ENCODE data around the gene LDB2.
"Not testable (repeated sequence)": the region's sequence is repeated elsewhere in the genome, so short reads cannot be mapped to it uniquely, and the experiment has no call there.

LDB2 gene

GRCh38 chr4:16582526-16582925 lies 315.9 kb downstream of the LDB2 start:
- DNase-seq = no peak

- DNase-seq = no peak
Observed at GRCh38 chr4:16582036-16582435, 316.4 kb downstream of the LDB2 start.

- DNase-seq = no peak
Observed at GRCh38 chr4:16581117-16581516, 317.3 kb downstream of the LDB2 start.

- DNase-seq = no peak
Observed at GRCh38 chr4:16580514-16580913, 317.9 kb downstream of the LDB2 start.

GRCh38 chr4:16579866-16580265 lies 318.6 kb downstream of the LDB2 start:
- DNase-seq = no peak

- no peak for DNase-seq
Observed at GRCh38 chr4:16577177-16577576, 321.3 kb downstream of the LDB2 start.

- DNase-seq = no peak
Observed at GRCh38 chr4:16574981-16575380, 323.5 kb downstream of the LDB2 start.

- no peak for DNase-seq
Observed at GRCh38 chr4:16573739-16574138, 324.7 kb downstream of the LDB2 start.

- no peak for DNase-seq
Observed at GRCh38 chr4:16573206-16573605, 325.2 kb downstream of the LDB2 start.

GRCh38 chr4:16572631-16573030 lies 325.8 kb downstream of the LDB2 start:
- no peak for DNase-seq

GRCh38 chr4:16572161-16572560 lies 326.3 kb downstream of the LDB2 start:
- DNase-seq = no peak

- DNase-seq = no peak
Observed at GRCh38 chr4:16569790-16570189, 328.7 kb downstream of the LDB2 start.

GRCh38 chr4:16557316-16557715 lies 341.1 kb downstream of the LDB2 start:
- not testable (repeated sequence) for DNase-seq

- DNase-seq = no peak
Observed at GRCh38 chr4:16555156-16555555, 343.3 kb downstream of the LDB2 start.

GRCh38 chr4:16550531-16550930 lies 347.9 kb downstream of the LDB2 start:
- no peak for DNase-seq

GRCh38 chr4:16545656-16546055 lies 352.8 kb downstream of the LDB2 start:
- no peak for DNase-seq

GRCh38 chr4:16544869-16545268 lies 353.6 kb downstream of the LDB2 start:
- no peak for DNase-seq

GRCh38 chr4:16544251-16544721 lies 354.2 kb downstream of the LDB2 start:
- no peak for DNase-seq

GRCh38 chr4:16537926-16538325 lies 360.5 kb downstream of the LDB2 start:
- no peak for DNase-seq

GRCh38 chr4:16532240-16532970 lies 366.0 kb downstream of the LDB2 start:
- DNase-seq = no peak

GRCh38 chr4:16530688-16531635 lies 367.5 kb downstream of the LDB2 start:
- DNase-seq = no peak

- no peak for DNase-seq
Observed at GRCh38 chr4:16524911-16525554, 373.4 kb downstream of the LDB2 start.

- DNase-seq = no peak
Observed at GRCh38 chr4:16524406-16524805, 374.0 kb downstream of the LDB2 start.

Data from NCI-H1092 (cell line).